ENCODE data around the gene RPP30.
"Not testable (repeated sequence)": the region's sequence is repeated elsewhere in the genome, so short reads cannot be mapped to it uniquely, and the experiment has no call there.

GRCh38 chr10:90896916-90897315, 25.1 kb downstream of the RPP30 start:
- not testable (repeated sequence) for TF ChIP-seq POLR2A, POLR2AphosphoS5 (IDR thresholded peaks at IDR 0.05; ENCODE audit: low read depth, low read length)
